ENCODE results near the gene MRPS18A. TPM values are rescaled to one million over a fixed set of nuclear protein-coding genes. Genes with fewer than 3 reads are reported as not detected.

The MRPS18A gene
- 36.4 TPM for total RNA-seq
- 103 TPM for polyA plus RNA-seq (ENCODE audit: insufficient read depth, low read depth, low replicate concordance)
- long read RNA-seq, donor 1, transcript MRPS18A-202 (6 exons, 1,062 nt): major isoform, 27 of 31 reads
- long read RNA-seq, donor 1, partial matches to known transcripts: 0 of 31 reads
- long read RNA-seq, donor 1, other reads (novel, unspliced or antisense): 0 of 31 reads
- long read RNA-seq, donor 2, transcript MRPS18A-202 (6 exons, 1,062 nt): major isoform, 32 of 34 reads
- long read RNA-seq, donor 2, partial matches to known transcripts: 0 of 34 reads
- long read RNA-seq, donor 2, other reads (novel, unspliced or antisense): 0 of 34 reads
- long read RNA-seq, donor 3, transcript MRPS18A-202 (6 exons, 1,062 nt): major isoform, 36 of 38 reads
- long read RNA-seq, donor 3, partial matches to known transcripts: 0 of 38 reads
- long read RNA-seq, donor 3, other reads (novel, unspliced or antisense): 0 of 38 reads
- long read RNA-seq, donor 4, transcript MRPS18A-202 (6 exons, 1,062 nt): major isoform, 29 of 33 reads
- long read RNA-seq, donor 4, partial matches to known transcripts: 0 of 33 reads
- long read RNA-seq, donor 4, other reads (novel, unspliced or antisense): 0 of 33 reads
- long read RNA-seq, donor 5, partial matches to known transcripts: 0 of 3 reads
- long read RNA-seq, donor 5, other reads (novel, unspliced or antisense): 0 of 3 reads
- long read RNA-seq, donor 6, transcript MRPS18A-201 (5 exons, 785 nt): minor isoform, 7 of 60 reads
- long read RNA-seq, donor 6, transcript MRPS18A-202 (6 exons, 1,062 nt): major isoform, 53 of 60 reads
- long read RNA-seq, donor 6, partial matches to known transcripts: 0 of 60 reads
- long read RNA-seq, donor 6, other reads (novel, unspliced or antisense): 0 of 60 reads
- long read RNA-seq, donor 7, transcript MRPS18A-202 (6 exons, 1,062 nt): major isoform, 15 of 21 reads
- long read RNA-seq, donor 7, partial matches to known transcripts: 6 of 21 reads
- long read RNA-seq, donor 7, other reads (novel, unspliced or antisense): 0 of 21 reads
- long read RNA-seq, donor 8, transcript MRPS18A-202 (6 exons, 1,062 nt): major isoform, 39 of 41 reads
- long read RNA-seq, donor 8, partial matches to known transcripts: 0 of 41 reads
- long read RNA-seq, donor 8, other reads (novel, unspliced or antisense): 0 of 41 reads
- long read RNA-seq, donor 9, transcript MRPS18A-202 (6 exons, 1,062 nt): major isoform, 13 of 15 reads
- long read RNA-seq, donor 9, partial matches to known transcripts: 0 of 15 reads
- long read RNA-seq, donor 9, other reads (novel, unspliced or antisense): 0 of 15 reads
- long read RNA-seq, donor 10, transcript MRPS18A-202 (6 exons, 1,062 nt): major isoform, 24 of 25 reads
- long read RNA-seq, donor 10, partial matches to known transcripts: 0 of 25 reads
- long read RNA-seq, donor 10, other reads (novel, unspliced or antisense): 0 of 25 reads

GRCh38 chr6:43687437-43688347 is at the start of gene MRPS18A:
Gene MRPS18A (minus strand): TSS chr6:43687791. CDS start chr6:43687779, 12 bp downstream.
- TF ChIP-seq CTCF (IDR thresholded peaks at IDR 0.05; ENCODE audit: borderline replicate concordance, extremely low read depth, insufficient read depth): no peak
- Histone ChIP-seq H3K36me3 (ENCODE audit: control insufficient read depth in 2 of 3, insufficient read depth in 3 of 3, low read length in 3 of 3) (no peaks in the 10 kb centered on the region), H3K4me1 (ENCODE audit: control insufficient read depth in 2 of 3, insufficient read depth in 2 of 3, low read depth in 1 of 3, low read length in 3 of 3) (peaks cover 4 to 10% (median 4%) of the 10 kb centered on the region in 3 donors), H3K9ac (ENCODE audit: low read length in 3 of 3) (peak within 1 kb of the TSS; percentile 65 to 86 (median 83)), H3K9me3 (ENCODE audit: control insufficient read depth in 2 of 3, insufficient read depth in 1 of 3, low read length in 3 of 3) (no peaks in the 10 kb centered on the region), H3K27me3 (ENCODE audit: control insufficient read depth, insufficient read depth, low read length) (no peaks in the 10 kb centered on the region), H3K27ac (ENCODE audit: low read depth in 2 of 2, low read length in 2 of 2) (peak within 1 kb of the TSS; percentile 30 to 78), H3K4me3 (ENCODE audit: low read length in 3 of 3) (peak within 1 kb of the TSS; percentile 81 to 92 (median 91))
- FAIRE-seq (no peak), DNase-seq (peak; percentile 85 to 93 (median 90))
- intact Hi-C loops (cut with DNase I): no loop called here

- Histone ChIP-seq H3K4me1 (ENCODE audit: control insufficient read depth in 2 of 3, insufficient read depth in 2 of 3, low read depth in 1 of 3, low read length in 3 of 3) (no peaks in the 10 kb centered on the region), H3K36me3 (ENCODE audit: control insufficient read depth in 2 of 3, insufficient read depth in 3 of 3, low read length in 3 of 3) (no peaks in the 10 kb centered on the region), H3K27ac (ENCODE audit: low read depth in 2 of 2, low read length in 2 of 2) (no peak overlapping the region), H3K9me3 (ENCODE audit: control insufficient read depth in 2 of 3, insufficient read depth in 1 of 3, low read length in 3 of 3) (no peaks in the 10 kb centered on the region), H3K9ac (ENCODE audit: low read length in 3 of 3) (no peak overlapping the region), H3K27me3 (ENCODE audit: control insufficient read depth, insufficient read depth, low read length) (no peaks in the 10 kb centered on the region), H3K4me3 (ENCODE audit: low read length in 3 of 3) (no peak overlapping the region)
- TF ChIP-seq CTCF (IDR thresholded peaks at IDR 0.05; ENCODE audit: borderline replicate concordance, extremely low read depth, insufficient read depth): no peak
- peak in 1 of 5 donors; percentile 28 for DNase-seq
- no peak for FAIRE-seq
- intact Hi-C loops (cut with DNase I): no loop called here
Measured at GRCh38 chr6:43736844-43737243, 49.3 kb upstream of the MRPS18A start.

All from kidney (tissue), 22 donors.